ACC112 (cell line): ENCODE results near the gene MAGI1.

ENCODE experiments used
- H2AFZ ChIP-seq: fragments of 200-600 bp; sonication (generic); one replicate; pipeline ENCODE4 v1.6.0; 2017; ENCODE audit warnings: antibody characterized with exemption, low read length; ENCODE audit not compliant: unreplicated experiment
- H3K27ac ChIP-seq: fragments of 200-600 bp; sonication (generic); 2 replicates; pipeline ENCODE4 v1.5.1; 2014; ENCODE audit warnings: low read depth, mild to moderate bottlenecking, antibody characterized with exemption, low read length, moderate library complexity
- H3K27me3 ChIP-seq: fragments of 200-600 bp; sonication (generic); 2 replicates; pipeline ENCODE4 v1.6.1; 2014; ENCODE audit warnings: mild to moderate bottlenecking, antibody characterized with exemption, low read length, moderate library complexity, mixed read lengths; ENCODE audit not compliant: insufficient read depth
- H3K36me3 ChIP-seq: fragments of 200-600 bp; sonication (generic); 2 replicates; pipeline ENCODE4 v1.6.1; 2016; ENCODE audit warnings: mild to moderate bottlenecking, antibody characterized with exemption, low read length, moderate library complexity, mixed read lengths; ENCODE audit not compliant: insufficient read depth
- H3K4me1 ChIP-seq: fragments of 200-600 bp; sonication (generic); one replicate; pipeline ENCODE4 v1.6.1; 2016; ENCODE audit warnings: low read length, mixed read lengths; ENCODE audit not compliant: insufficient read depth, unreplicated experiment, control insufficient read depth
- H3K4me3 ChIP-seq: fragments of 200-600 bp; sonication (generic); 2 replicates; pipeline ENCODE4 v1.5.1; 2014; ENCODE audit warnings: mild to moderate bottlenecking, low read depth, low read length
- H3K79me2 ChIP-seq: fragments of 200-600 bp; sonication (generic); one replicate; pipeline ENCODE4 v1.6.0; 2016; ENCODE audit warnings: low read length; ENCODE audit not compliant: control insufficient read depth, unreplicated experiment, insufficient read depth

The MAGI1 gene

GRCh38 chr3:65972765-65973164 is 66.0 kb downstream of the MAGI1 start:
- no peaks in the 10 kb centered on the region for H3K27me3 ChIP-seq
- H3K4me3 ChIP-seq: no peak overlapping the region
- no peak overlapping the region for H2AFZ ChIP-seq
- H3K27ac ChIP-seq: no peak overlapping the region
- H3K79me2 ChIP-seq: no peaks in the 10 kb centered on the region
- H3K36me3 ChIP-seq: no peaks in the 10 kb centered on the region
- peaks cover 2% of the 10 kb centered on the region for H3K4me1 ChIP-seq

GRCh38 chr3:65971293-65972252 is 67.1 kb downstream of the MAGI1 start:
- no peak overlapping the region for H3K4me3 ChIP-seq
- no peaks in the 10 kb centered on the region for H3K4me1 ChIP-seq
- H3K27me3 ChIP-seq: no peaks in the 10 kb centered on the region
- no peak overlapping the region for H2AFZ ChIP-seq
- no peak overlapping the region for H3K27ac ChIP-seq
- no peaks in the 10 kb centered on the region for H3K36me3 ChIP-seq
- H3K79me2 ChIP-seq: peaks cover 4% of the 10 kb centered on the region

- Histone ChIP-seq H3K79me2 (peaks cover 7% of the 10 kb centered on the region), H2AFZ (no peak overlapping the region), H3K27ac (no peak overlapping the region), H3K36me3 (no peaks in the 10 kb centered on the region), H3K27me3 (no peaks in the 10 kb centered on the region), H3K4me3 (no peak overlapping the region), H3K4me1 (peaks cover 10% of the 10 kb centered on the region)
Measured at GRCh38 chr3:65968996-65969395, 69.7 kb downstream of the MAGI1 start.

GRCh38 chr3:65967451-65967850 is 71.3 kb downstream of the MAGI1 start:
- Histone ChIP-seq H3K79me2 (peaks cover 7% of the 10 kb centered on the region), H3K4me3 (no peak overlapping the region), H3K36me3 (no peaks in the 10 kb centered on the region), H2AFZ (no peak overlapping the region), H3K27me3 (no peaks in the 10 kb centered on the region), H3K27ac (no peak overlapping the region), H3K4me1 (peaks cover 12% of the 10 kb centered on the region)

GRCh38 chr3:65964838-65965237 is 73.9 kb downstream of the MAGI1 start:
- peaks cover 7% of the 10 kb centered on the region for H3K79me2 ChIP-seq
- no peaks in the 10 kb centered on the region for H3K36me3 ChIP-seq
- no peaks in the 10 kb centered on the region for H3K27me3 ChIP-seq
- no peak overlapping the region for H2AFZ ChIP-seq
- H3K4me1 ChIP-seq: peaks cover 21% of the 10 kb centered on the region
- no peak overlapping the region for H3K4me3 ChIP-seq
- peak overlapping the region; percentile 20; the same call in 1 of the 2 replicates for H3K27ac ChIP-seq

- H3K36me3 ChIP-seq: no peaks in the 10 kb centered on the region
- no peak overlapping the region for H2AFZ ChIP-seq
- peaks cover 7% of the 10 kb centered on the region for H3K79me2 ChIP-seq
- H3K27ac ChIP-seq: peak overlapping the region; percentile 70
- H3K4me3 ChIP-seq: peak overlapping the region; percentile 58
- H3K27me3 ChIP-seq: no peaks in the 10 kb centered on the region
- peaks cover 21% of the 10 kb centered on the region for H3K4me1 ChIP-seq
Measured at GRCh38 chr3:65963787-65964677, 74.7 kb downstream of the MAGI1 start.

- H2AFZ ChIP-seq: no peak overlapping the region
- no peaks in the 10 kb centered on the region for H3K27me3 ChIP-seq
- no peak overlapping the region for H3K4me3 ChIP-seq
- peaks cover 24% of the 10 kb centered on the region for H3K4me1 ChIP-seq
- peaks cover 4% of the 10 kb centered on the region for H3K79me2 ChIP-seq
- H3K36me3 ChIP-seq: no peaks in the 10 kb centered on the region
- no peak overlapping the region for H3K27ac ChIP-seq
Measured at GRCh38 chr3:65961733-65962132, 77.0 kb downstream of the MAGI1 start.

- H3K79me2 ChIP-seq: peaks cover 4% of the 10 kb centered on the region
- no peak overlapping the region for H3K27ac ChIP-seq
- peaks cover 30% of the 10 kb centered on the region for H3K4me1 ChIP-seq
- no peaks in the 10 kb centered on the region for H3K27me3 ChIP-seq
- no peak overlapping the region for H3K4me3 ChIP-seq
- no peaks in the 10 kb centered on the region for H3K36me3 ChIP-seq
- no peak overlapping the region for H2AFZ ChIP-seq
Measured at GRCh38 chr3:65961128-65961527, 77.6 kb downstream of the MAGI1 start.

GRCh38 chr3:65960087-65960486 is 78.6 kb downstream of the MAGI1 start:
- H2AFZ ChIP-seq: no peak overlapping the region
- H3K79me2 ChIP-seq: no peaks in the 10 kb centered on the region
- H3K27me3 ChIP-seq: no peaks in the 10 kb centered on the region
- no peak overlapping the region for H3K4me3 ChIP-seq
- no peaks in the 10 kb centered on the region for H3K36me3 ChIP-seq
- no peak overlapping the region for H3K27ac ChIP-seq
- H3K4me1 ChIP-seq: peaks cover 39% of the 10 kb centered on the region

- H3K36me3 ChIP-seq: no peaks in the 10 kb centered on the region
- no peaks in the 10 kb centered on the region for H3K27me3 ChIP-seq
- H3K4me1 ChIP-seq: peaks cover 45% of the 10 kb centered on the region
- H2AFZ ChIP-seq: no peak overlapping the region
- no peak overlapping the region for H3K27ac ChIP-seq
- peaks cover 5% of the 10 kb centered on the region for H3K79me2 ChIP-seq
- no peak overlapping the region for H3K4me3 ChIP-seq
Measured at GRCh38 chr3:65958216-65958615, 80.5 kb downstream of the MAGI1 start.
